GM21515 (cell line): ENCODE data around the gene SMYD2.

ENCODE experiments used
- ATAC-seq: cut with Tn5 transposase; IDR thresholded peaks from one replicate; pipeline ENCODE4 v1.9.1; 2021; ENCODE audit not compliant: unreplicated experiment

The SMYD2 gene

GRCh38 chr1:214300149-214300780, 19.3 kb downstream of the SMYD2 start:
- ATAC-seq = no peak

GRCh38 chr1:214301526-214301925, 20.6 kb downstream of the SMYD2 start:
- ATAC-seq = no peak

DNA sequence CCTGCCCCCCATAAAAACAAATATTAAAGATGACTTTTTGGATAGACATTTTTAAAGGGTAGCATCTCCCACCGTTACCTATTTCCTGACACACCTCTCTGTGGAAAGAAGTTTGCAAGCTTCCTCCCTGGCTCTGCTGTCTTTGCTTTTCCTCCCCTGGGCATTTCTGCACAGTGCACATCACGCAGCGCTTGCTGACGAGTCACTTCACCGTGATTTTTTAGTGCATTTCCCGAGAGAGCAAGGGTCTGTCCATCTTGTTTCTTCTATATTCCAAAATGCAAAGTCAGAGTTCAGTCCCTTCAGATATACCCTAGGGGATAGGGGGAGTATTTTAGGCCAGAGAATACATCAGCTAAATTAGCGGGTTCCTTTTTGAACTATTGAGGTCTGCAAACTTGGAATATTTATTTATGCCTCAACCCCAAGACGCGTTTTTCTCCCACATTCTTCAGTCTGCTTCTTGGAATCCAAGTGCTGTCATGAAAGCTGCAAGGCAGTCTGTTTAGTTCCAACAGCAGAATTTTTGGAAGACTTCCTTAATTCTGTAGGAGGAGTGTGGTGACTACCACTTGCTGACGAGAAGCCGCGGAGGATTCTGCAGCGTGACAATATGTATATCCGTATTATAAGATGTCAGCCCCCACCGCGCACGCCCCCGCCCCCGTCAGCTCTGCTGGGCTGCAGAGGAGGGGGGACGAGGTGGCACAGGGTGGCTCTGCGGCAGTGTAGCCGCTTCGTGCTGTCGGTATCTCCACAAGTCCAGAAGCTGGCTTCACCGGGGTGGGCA, 22.4 kb downstream of the SMYD2 start:
- ATAC-seq = no peak

DNA sequence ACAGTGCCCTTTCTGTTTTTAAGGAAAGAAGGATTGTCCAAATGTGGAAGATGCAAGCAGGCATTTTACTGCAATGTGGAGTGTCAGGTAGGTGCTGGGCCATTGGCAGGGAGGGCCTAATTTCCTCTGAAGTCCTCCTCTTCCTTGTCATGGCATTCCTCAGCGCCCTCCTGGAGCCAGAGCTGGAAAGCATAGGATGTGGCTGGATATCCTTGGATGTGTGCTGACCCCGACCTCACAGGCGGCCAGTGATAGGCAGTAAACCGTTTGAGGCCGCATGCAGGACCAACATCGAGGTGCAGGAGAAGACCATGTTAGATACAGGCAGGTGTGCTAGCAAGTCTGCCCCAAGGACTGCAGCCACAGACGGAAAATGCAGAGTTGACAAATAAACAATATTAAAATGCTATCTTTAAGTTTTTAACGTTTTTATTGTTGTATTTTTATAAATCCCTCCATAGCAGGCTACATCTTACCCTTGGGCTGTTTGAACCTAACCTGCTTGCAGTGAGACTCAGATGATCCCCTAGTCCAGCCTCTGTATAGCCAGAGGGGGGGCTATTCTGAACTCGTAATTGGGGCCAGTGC, 24.3 kb downstream of the SMYD2 start:
- no peak for ATAC-seq

- ATAC-seq = no peak
Measured at GRCh38 chr1:214306269-214306668, 25.3 kb downstream of the SMYD2 start.

DNA sequence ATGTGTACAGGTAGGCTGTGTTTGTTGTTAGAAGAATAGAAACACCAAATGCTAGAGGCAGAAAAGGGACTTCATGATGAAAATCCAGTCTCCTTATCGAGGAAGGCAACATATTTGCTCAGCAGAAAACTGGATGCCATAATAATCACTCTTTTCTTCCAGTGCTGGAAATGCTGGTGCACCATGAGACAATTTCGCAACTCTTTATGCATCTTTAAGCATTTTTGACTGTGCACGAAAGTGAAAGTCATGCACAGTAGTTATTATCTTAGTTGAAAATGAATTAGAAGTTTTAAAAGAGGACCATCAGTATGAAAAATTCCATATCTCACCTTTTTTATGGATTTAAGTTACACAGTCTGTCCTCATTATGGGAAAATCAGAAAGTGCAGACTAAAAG, 29.1 kb downstream of the SMYD2 start:
- peak; percentile 58 for ATAC-seq

GRCh38 chr1:214310777-214311690, 30.1 kb downstream of the SMYD2 start:
- no peak for ATAC-seq

- ATAC-seq = no peak
Measured at GRCh38 chr1:214312530-214313051, 31.6 kb downstream of the SMYD2 start.

DNA sequence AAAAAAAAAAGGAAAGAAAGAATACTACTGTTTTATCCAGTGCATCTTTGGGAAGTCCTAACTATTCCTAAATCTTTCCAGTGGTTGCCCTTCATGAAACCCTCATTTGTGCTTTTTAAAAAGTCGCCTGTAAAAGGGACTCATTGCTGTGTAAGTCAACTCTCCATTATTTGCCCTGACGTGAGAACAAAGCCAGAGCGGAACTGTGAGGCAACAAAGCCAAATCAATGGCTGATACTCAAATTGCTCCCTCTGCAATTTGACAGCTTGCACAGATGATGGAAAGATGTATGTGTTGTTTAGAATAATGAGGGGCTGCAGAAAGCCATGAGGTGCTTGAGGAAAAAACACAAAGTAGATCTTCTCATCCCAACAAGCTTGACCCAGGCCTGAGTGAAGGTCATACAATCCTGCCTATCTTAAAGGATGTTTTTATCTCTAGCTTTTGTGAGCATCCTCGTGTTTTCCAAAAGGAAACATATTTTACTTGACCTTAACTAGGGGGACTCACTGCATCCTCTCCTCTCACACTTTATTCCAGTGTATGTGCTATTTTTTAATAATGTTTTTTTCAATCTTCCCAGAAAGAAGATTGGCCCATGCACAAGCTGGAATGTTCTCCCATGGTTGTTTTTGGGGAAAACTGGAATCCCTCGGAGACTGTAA, 33.4 kb downstream of the SMYD2 start:
- no peak for ATAC-seq

GRCh38 chr1:214316593-214316992, 35.6 kb downstream of the SMYD2 start:
- no peak for ATAC-seq

DNA sequence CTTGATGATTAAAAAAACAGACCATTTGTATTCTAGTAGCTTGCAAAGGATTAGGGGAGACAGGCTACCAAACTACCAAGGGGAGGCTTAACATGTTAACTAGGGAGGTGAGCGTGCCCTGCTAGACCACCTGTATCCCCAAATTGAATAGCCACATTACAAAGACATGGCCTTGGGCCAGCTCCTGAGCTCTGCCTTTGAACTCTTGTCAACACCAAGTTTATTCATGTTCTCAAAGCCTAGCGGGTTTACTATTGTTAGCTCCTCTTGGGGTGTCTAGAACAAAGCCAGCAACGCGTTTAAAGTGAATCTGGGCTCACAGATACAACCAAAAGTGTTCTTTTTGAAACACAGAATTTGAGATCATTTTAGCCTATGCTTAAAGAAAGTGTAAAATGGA, 36.3 kb downstream of the SMYD2 start:
- no peak for ATAC-seq

GRCh38 chr1:214317734-214318133, 36.8 kb downstream of the SMYD2 start:
- ATAC-seq = no peak

DNA sequence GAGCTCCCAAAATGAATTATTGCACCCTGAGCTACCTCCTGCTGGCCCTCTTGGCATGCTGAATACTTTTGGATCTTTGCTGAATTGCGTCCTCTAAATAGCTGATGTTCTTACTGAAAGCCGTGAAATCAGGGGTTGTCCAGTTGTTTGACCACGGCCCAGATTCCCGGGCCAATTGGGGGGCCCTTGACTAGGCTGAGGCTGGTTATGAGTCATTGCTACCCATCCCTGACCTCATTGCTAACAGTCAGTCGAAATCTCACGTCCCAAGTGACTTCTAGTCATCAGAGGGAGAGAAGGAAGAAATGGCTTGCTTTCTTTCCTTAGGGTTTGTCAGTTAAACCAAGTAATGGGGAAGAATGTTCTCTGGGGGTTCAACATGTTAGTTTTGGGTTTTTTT, 37.4 kb downstream of the SMYD2 start:
- no peak for ATAC-seq

GRCh38 chr1:214318956-214319736, 38.2 kb downstream of the SMYD2 start:
- ATAC-seq = no peak

DNA sequence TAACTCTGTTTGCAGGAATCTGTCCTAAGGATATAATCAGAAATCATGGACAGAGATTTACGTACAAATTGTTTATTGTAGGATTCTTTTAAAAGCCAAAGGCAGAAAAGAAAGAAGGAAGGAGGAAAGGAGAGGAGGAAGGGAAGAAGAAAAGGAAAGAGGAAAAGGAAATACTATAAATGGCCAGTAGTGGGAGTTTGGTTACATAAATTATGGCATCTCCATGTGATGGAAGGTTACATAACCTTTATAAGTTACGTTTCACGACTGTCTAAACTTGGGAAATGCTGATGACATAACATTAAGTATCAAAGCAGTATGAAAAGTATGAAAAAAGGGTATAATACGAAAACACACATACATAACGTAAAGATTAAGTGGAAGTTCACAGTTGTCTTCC, 39.0 kb downstream of the SMYD2 start:
- ATAC-seq = no peak

- peak; percentile 75 for ATAC-seq
Measured at GRCh38 chr1:214321705-214322453, 40.9 kb downstream of the SMYD2 start.

- ATAC-seq = no peak
Measured at GRCh38 chr1:214324896-214325800, 44.2 kb downstream of the SMYD2 start.

- no peak for ATAC-seq
Measured at GRCh38 chr1:214326406-214326805, 45.4 kb downstream of the SMYD2 start.
